ENCODE data around the gene LRRC18.

LRRC18 gene

GRCh38 chr10:48906841-48907240 lies 32.8 kb downstream of the LRRC18 start:
- no peak for DNase-seq

GRCh38 chr10:48905311-48905710 lies 34.3 kb downstream of the LRRC18 start:
- DNase-seq = no peak

- no peak for DNase-seq
Observed at GRCh38 chr10:48904861-48905260, 34.8 kb downstream of the LRRC18 start.

GRCh38 chr10:48903151-48903550 lies 36.5 kb downstream of the LRRC18 start:
- DNase-seq = no peak

GRCh38 chr10:48902096-48902495 lies 37.5 kb downstream of the LRRC18 start:
- DNase-seq = no peak

DNA sequence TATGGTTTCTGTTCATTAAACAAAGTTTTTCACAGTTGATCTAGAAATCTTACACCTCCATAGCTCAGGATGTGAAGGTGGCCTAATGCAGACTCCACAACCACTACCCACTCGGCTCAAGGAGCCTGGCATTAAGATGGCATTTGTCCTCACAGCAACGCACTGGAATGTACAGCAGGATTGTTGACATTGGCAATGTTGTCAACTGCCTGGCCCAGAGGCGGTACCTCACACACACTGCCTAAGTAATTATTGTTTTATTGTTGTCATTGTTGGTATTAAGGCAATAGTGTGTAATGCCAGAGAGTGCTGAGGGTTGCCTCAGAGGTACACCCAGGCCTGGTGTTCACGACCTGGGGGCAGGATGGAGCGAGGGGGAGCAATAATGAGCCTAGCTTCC lies 38.3 kb downstream of the LRRC18 start:
- no peak for DNase-seq

DNA sequence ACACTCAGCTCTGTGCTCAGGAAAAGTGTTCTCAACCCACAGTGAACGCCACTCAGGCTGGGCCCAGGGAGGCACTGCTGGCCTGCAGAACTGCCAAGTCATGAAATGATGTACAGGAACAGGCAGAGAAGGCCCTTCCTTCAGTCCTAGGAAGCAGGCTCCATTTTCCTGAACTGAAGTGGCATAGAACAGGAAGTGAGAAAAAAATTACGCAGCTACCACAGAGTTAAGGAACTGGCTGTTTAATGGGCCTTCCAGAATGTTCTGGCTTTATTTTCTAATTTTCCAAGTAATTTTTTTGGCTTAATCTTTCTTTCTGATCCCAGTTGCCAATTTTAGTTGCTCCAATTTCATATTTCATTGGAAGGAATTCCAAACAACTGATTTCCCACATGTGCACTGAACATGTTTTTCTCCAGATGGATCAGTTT lies 39.3 kb downstream of the LRRC18 start:
- DNase-seq = no peak

- DNase-seq = no peak
Observed at GRCh38 chr10:48899781-48900180, 39.9 kb downstream of the LRRC18 start.

GRCh38 chr10:48898426-48898825 lies 41.2 kb downstream of the LRRC18 start:
- no peak for DNase-seq

GRCh38 chr10:48897441-48897790 lies 42.2 kb downstream of the LRRC18 start:
- DNase-seq = no peak

GRCh38 chr10:48896756-48897440 lies 42.7 kb downstream of the LRRC18 start:
- DNase-seq = no peak

DNA sequence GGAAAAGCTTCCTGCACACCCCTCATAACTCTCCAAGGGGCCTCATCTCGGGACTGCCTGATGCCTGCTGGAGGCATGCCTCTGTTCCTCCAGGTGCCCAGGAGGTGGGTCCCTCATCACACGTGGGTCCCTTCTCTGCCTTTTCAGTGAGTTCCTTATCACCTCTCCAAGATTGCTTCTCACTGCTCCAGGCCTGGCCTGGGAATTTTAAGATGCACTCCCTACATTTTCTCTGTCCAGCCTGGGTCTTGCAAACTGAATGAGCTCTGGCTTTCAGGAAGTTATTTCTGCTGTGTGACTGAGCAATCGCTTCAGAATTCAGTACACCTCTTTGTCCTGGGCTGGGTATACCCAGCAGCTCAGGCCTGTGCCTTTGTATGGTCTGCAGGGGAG lies 43.8 kb downstream of the LRRC18 start:
- no peak for DNase-seq

DNA sequence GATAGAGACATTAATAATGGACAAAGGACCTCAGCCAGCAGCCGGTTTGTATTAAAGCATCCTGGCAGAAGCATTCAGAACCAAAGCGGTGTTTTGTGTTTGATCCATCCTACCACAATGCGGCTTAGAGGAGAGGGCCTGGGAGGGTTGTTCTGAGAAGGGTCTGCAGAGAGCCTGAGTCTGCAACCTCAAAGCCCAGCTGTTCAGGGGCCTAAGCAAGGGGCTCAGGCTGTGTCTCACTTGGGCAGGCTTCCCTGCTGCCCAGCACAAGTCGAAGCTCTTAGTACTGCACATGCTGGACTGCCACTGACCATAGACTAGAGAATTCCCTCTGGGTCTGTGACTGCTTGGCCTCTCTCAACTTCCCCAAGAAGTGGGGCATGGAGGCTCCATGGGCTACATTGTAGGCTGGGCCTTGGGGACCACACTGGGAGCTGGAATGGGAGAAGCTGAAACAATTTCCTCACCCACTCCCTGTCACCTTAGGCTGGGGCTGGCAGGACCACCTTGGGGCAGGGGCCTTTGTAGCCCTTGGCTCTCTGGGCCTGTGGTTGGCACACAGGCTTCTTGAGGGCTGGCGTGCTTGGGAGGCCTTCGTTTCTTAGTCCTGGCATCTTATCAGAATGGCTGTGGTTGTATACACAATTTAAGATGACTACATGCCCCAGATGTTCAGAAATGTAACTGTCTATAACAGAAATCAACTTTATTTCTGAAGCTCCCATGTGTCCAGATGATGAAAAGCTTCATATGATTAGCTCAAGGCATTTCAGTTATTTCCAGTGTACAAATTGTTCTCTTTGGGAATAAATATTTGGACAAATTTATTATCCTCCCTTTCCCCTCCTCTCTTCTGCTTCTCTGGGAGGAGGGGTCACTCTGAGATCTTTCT lies 44.5 kb downstream of the LRRC18 start:
- DNase-seq = no peak

GRCh38 chr10:48890888-48891850 lies 48.5 kb downstream of the LRRC18 start:
- no peak for DNase-seq

DNA sequence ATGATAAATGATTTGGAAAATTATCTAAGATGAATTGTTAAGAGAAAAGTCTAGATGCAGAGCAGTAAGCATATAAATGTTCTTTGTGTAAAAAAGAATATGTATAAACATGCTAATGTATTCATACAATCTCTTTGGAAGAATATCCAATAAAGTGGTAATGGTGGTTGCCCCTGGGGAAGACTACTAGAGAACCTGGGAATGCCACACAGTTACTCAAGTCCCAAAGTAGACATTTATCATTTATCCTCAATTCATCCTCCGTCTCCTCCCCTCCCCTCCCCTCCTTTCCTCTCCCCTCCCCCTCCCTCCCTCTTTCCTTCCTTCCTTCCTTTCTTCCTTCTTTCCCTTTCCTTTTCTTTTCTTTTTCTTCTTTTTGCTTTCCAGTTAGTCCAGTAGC lies 51.7 kb downstream of the LRRC18 start:
- DNase-seq = no peak

DNA sequence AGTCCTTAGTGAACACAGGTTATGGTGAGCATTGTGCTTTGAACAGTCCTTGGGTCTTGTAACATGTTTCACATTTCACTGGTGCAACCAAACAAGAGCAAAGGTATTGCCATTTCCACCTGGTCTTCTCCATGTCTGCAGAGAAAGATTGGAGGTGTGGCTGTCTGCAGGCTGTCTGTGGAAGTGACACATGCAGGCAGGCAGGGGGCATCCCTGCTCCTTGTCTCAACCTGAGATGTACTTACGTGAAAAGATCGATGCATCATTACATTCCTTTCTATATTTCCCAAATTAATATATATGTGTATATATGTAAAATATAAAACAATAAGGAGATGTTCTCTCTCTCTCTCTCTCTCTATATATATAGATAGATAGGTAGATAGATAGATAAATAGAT lies 54.3 kb downstream of the LRRC18 start:
- peak; percentile 6 for DNase-seq

DNA sequence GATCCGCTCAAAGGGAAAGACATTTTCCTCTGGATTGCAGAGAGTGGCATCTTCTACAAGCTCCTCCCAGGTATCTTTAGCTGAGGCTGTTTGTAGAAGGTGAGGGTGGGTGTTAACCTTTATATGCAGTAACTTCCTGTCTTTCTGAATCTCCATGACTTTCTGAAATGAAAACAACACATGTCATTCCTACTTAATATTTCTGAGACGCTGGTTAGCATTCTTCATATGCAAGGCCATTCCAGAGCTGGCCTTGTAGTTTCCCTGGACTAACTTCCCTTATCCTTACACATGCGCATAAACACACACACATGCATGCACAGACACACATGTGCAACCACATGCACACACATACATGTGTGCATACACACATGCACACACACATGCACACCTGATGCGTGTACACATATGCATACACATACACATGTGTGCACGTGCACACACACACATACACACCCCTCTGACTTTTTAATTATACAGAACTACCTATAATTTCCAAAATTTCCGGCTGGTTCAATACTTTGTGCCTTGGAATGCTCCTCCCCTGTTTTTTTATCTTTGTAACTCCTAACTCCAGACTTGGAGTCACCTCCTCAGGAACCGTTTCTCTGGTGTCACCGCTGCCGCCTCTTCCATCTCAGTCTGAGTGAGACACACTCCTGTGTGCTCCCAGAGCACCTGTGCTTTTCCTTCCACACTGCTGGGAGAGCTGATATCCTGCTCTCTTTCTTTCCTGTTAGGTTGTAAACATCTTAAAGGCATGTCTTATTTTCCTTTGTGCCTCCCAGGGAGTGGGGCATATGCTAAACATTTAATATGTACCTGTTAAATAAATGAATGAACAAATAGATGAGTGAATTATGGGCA lies 55.2 kb downstream of the LRRC18 start:
- no peak for DNase-seq

DNA sequence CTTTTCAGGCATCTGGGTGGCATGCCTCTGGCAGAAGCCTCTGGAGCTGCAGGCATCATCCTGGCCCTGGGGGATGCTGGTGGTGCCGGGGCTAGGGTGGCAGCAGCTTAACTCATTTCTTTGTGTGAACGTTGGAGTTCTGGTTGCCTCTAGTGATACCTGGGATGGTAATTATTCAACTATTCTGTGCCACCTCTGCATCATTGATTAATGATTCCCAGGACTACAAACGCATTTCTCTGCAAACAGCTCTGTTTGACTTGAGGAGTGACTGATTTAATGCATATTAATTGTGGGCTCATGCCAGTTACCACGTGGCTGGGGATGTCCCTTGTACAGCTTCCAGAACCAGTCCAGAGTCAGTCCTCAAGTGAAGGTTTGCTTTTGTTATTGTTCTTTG lies 55.9 kb downstream of the LRRC18 start:
- no peak for DNase-seq

DNA sequence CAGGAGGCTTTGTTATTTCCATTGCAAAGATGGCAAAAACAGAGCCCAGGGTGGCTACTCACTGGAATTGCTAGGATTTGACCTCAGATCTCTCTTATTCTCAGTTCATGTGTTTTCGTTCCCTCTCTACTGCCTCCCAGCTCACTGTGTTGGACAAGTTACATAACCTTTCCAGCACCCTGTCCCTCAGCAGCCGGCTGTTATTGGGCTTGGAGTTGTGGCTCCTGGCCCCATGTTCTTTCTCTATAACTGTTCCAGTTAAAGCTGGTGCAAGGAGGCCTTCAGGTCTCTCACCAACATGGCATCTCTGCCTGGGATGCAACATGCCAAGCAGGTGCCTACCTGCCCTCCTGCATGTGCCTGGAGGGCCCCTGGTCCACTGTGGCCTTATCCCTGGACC lies 56.8 kb downstream of the LRRC18 start:
- DNase-seq = no peak

DNA sequence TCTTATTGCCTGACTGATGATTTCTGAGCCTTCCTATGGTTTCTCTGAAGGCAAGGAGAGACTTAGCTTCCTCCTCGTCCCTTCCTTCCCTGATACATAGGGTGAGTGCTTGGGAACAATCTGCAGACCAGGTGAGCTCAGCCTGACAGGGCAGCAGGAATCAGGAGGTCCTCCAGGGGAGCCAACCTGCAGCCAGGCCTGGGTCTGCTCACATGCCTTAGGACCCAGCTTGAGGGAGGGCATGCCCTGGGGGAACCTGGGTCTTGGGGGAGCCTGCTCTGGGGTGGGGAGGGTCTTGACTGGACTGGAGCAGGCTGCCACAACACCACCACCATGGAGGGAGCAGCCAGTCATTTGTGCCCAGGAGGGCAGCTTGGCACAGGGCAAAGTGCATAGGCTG lies 57.7 kb downstream of the LRRC18 start:
- DNase-seq = no peak

DNA sequence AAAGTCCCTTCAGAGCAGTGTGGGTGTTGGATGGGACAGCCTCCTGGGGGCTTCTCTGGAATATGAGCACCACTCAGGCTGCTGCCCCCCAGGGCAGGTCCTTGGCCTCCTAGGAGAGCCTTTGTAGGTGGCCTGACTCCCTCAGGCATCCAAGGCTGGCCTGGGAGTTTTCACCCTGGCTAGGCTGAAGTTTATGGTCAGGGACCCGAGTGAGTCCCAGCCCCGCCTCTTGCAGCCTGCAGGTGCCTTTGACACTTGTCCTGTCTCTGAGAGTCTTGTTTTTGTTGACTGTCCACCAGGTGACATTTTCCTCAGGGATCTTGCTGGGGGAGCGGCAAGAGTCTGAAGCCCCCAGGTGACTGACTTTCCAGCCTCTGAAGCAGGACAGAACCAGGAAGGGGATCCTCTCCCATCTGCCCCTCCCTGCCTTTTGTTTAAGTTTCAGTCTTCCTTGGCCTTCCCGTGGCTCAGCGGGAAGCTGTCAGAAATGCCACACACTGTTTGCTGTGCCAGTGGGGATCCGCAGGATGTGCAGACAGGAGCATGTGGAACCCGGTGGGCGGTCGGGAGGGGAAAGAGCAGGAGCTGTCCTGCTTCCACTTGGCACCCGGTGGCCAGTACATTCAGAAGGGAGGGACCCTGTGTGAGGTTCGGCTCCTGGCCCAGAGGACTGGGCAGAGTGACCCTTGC lies 59.5 kb downstream of the LRRC18 start:
- DNase-seq = no peak

DNA sequence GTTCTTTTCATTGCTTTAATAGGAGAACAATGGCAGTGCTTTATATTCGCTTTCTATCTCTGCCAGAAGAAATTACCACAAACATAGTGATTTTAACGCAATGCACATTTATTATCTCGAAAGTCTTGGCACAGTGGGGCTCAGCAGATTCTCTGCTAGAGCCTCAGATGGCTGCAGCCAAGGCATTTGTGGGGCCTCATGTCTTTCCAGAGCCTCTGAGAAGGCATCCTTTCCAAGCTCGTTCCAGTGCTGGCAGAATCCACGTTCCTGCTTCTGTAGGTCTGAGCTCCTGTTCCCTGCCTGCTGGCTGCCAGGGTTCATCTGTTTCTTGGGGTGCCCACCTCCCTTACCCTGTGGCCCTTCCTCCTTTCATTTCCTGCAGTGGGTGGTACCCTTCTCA lies 60.2 kb downstream of the LRRC18 start:
- DNase-seq = no peak

Data from activated CD4-positive, alpha-beta T cell treated with anti-CD3 and anti-CD28 coated beads, Interleukin-2, amount 50 U/mL, for 16 hours (primary cell).